HepG2 (cell line): ENCODE data around the gene KCNH6. TPM values are rescaled to one million over a fixed set of nuclear protein-coding genes. Genes with fewer than 3 reads are reported as not detected.

Experiments
- ARID2 ChIP-seq: sonication (generic); formaldehyde crosslinking; IDR thresholded peaks from 2 replicates; pipeline ENCODE4 v1.8.1; 2022; ENCODE audit warnings: mild to moderate bottlenecking, missing genetic modification reagents, borderline replicate concordance
- GTF3A ChIP-seq: sonication (generic); formaldehyde crosslinking; conservative IDR thresholded peaks from 2 replicates; pipeline ENCODE4 v1.4.0; 2020; ENCODE audit warnings: mild to moderate bottlenecking, missing genetic modification reagents
- HNRNPLL ChIP-seq: fragments of 200-400 bp; formaldehyde crosslinking; IDR thresholded peaks from 2 replicates; pipeline ENCODE4 v1.6.1; 2017; ENCODE audit warnings: mild to moderate bottlenecking, low read depth, low read length; ENCODE audit not compliant: poor library complexity, severe bottlenecking
- KLF13 ChIP-seq: sonication (generic); formaldehyde crosslinking; IDR thresholded peaks from 2 replicates; pipeline ENCODE4 v1.4.0; 2020; ENCODE audit warnings: mild to moderate bottlenecking, missing genetic modification reagents
- NONO ChIP-seq, 2 experiments: fragments of 450-650 bp in 1 of 2; sonication (generic) in 1 of 2; formaldehyde crosslinking in 1 of 2; IDR thresholded peaks in 1 of 2; conservative IDR thresholded peaks in 1 of 2; 2 replicates each; pipeline versions ENCODE4 v1.6.1 to v1.8.0; 2017 to 2022; ENCODE audit warnings: mild to moderate bottlenecking in 1 of 2, missing genetic modification reagents in 1 of 2, moderate library complexity in 1 of 2
- PHF21A ChIP-seq: sonication (generic); formaldehyde crosslinking; IDR thresholded peaks from 2 replicates; pipeline ENCODE4 v1.5.0; 2020; ENCODE audit warnings: mild to moderate bottlenecking, missing genetic modification reagents
- PHF5A ChIP-seq: IDR thresholded peaks from one replicate; pipeline ENCODE4 v1.6.1; 2018; ENCODE audit warnings: low read depth, missing genetic modification reagents; ENCODE audit not compliant: unreplicated experiment
- PLRG1 ChIP-seq: fragments of 450-650 bp; conservative IDR thresholded peaks from 2 replicates; pipeline ENCODE4 v1.6.1; 2016
- TCF7 ChIP-seq: sonication (generic); IDR thresholded peaks from 2 replicates; pipeline ENCODE4 v1.6.1; 2016; ENCODE audit warnings: antibody characterized with exemption, low read depth
- TRIM24 ChIP-seq: sonication (generic); formaldehyde crosslinking; IDR thresholded peaks from 2 replicates; pipeline ENCODE4 v1.8.0; 2022; ENCODE audit warnings: mild to moderate bottlenecking, missing genetic modification reagents
- ZBTB1 ChIP-seq: sonication (generic); formaldehyde crosslinking; IDR thresholded peaks from 2 replicates; pipeline ENCODE4 v1.4.0; 2020; ENCODE audit warnings: missing genetic modification reagents, borderline replicate concordance
- ZBTB7B ChIP-seq: sonication (generic); formaldehyde crosslinking; IDR thresholded peaks from 2 replicates; pipeline ENCODE4 v1.4.0; 2020; ENCODE audit warnings: missing genetic modification reagents
- ZNF18 ChIP-seq: sonication (generic); formaldehyde crosslinking; IDR thresholded peaks from 2 replicates; pipeline ENCODE4 v1.8.0; 2022; ENCODE audit warnings: mild to moderate bottlenecking, missing genetic modification reagents; ENCODE audit not compliant: insufficient replicate concordance
- ZNF224 ChIP-seq: sonication (generic); formaldehyde crosslinking; IDR thresholded peaks from 2 replicates; pipeline ENCODE4 v1.5.0; 2020; ENCODE audit warnings: mild to moderate bottlenecking, missing genetic modification reagents
- ZNF234 ChIP-seq: sonication (generic); formaldehyde crosslinking; conservative IDR thresholded peaks from 2 replicates; pipeline ENCODE4 v1.5.1; 2020; ENCODE audit warnings: mild to moderate bottlenecking, missing genetic modification reagents
- ZNF296 ChIP-seq: sonication (generic); formaldehyde crosslinking; conservative IDR thresholded peaks from 2 replicates; pipeline ENCODE4 v1.5.0; 2020; ENCODE audit warnings: mild to moderate bottlenecking, missing genetic modification reagents
- ZNF34 ChIP-seq: sonication (generic); formaldehyde crosslinking; IDR thresholded peaks from 2 replicates; pipeline ENCODE4 v1.4.0; 2020; ENCODE audit warnings: mild to moderate bottlenecking, missing genetic modification reagents, borderline replicate concordance
- ZNF451 ChIP-seq: sonication (generic); formaldehyde crosslinking; IDR thresholded peaks from 2 replicates; pipeline ENCODE4 v1.5.0; 2020; ENCODE audit warnings: mild to moderate bottlenecking, missing genetic modification reagents
- ZNF543 ChIP-seq: sonication (generic); formaldehyde crosslinking; IDR thresholded peaks from 2 replicates; pipeline ENCODE4 v1.4.0; 2020; ENCODE audit warnings: mild to moderate bottlenecking, missing genetic modification reagents
- polyA plus RNA-seq, 8 experiments: library from polyadenylated mRNA; depleted of rRNA in 3 of 8; stranded (reverse) in 7 of 8; unstranded in 1 of 8; fragments of >200 nt; fragmentation: Illumina TruSeq in 4 of 8; extraction: Trizol in 4 of 8; gene quantifications; 2 replicates each; pipeline versions ENCODE4 v1.2.1 to v1.2.3, GENCODE V29; 2011 to 2016; ENCODE audit warnings: low read depth in 4 of 8, missing spikeins in 1 of 8, mixed read lengths in 1 of 8; ENCODE audit not compliant: insufficient read depth in 1 of 8
- total RNA-seq, 5 experiments: library from RNA; depleted of rRNA; stranded (reverse); fragments of >200 nt; fragmentation: Illumina TruSeq; extraction: Trizol; gene quantifications; 2 replicates each; pipeline ENCODE4 v1.2.3, GENCODE V29; 2016; ENCODE audit warnings: low read depth in 1 of 5
- TF ChIP-seq, protein P1 (sequence below): sonication (generic); formaldehyde crosslinking; IDR thresholded peaks from 2 replicates; pipeline ENCODE4 v1.5.1; 2020; ENCODE audit warnings: missing genetic modification reagents, mild to moderate bottlenecking, borderline replicate concordance
- TF ChIP-seq, protein P2 (sequence below): IDR thresholded peaks from 2 replicates; pipeline ENCODE4 v1.6.1; 2018; ENCODE audit warnings: missing genetic modification reagents
- TF ChIP-seq, protein P3 (sequence below): sonication (generic); formaldehyde crosslinking; IDR thresholded peaks from 2 replicates; pipeline ENCODE4 v1.4.0; 2020; ENCODE audit warnings: missing genetic modification reagents, mild to moderate bottlenecking, borderline replicate concordance

KCNH6 gene
- total and polyA plus RNA-seq, 2 of the 13 experiments (the other 11 are each of a cell fraction or from before 2014, with no cell fraction given): 0.05 to 0.18 TPM

GRCh38 chr17:63550817-63551639 lies 27.9 kb downstream of the KCNH6 start (continued):
- TF ChIP-seq ZNF543 (CRISPR knock-in tag) (0 out of 2 replicates have a peak, but pooled peaks have one; percentile 14), ZNF451 (CRISPR knock-in tag) (0 out of 2 replicates have a peak, but pooled peaks have one; percentile 64), ARID2 (CRISPR knock-in tag) (no peak), ZBTB7B (CRISPR knock-in tag) (0 out of 2 replicates have a peak, but pooled peaks have one; percentile 42), ZBTB1 (CRISPR knock-in tag) (no peak), ZNF296 (CRISPR knock-in tag) (no peak), PLRG1 (no peak), NONO (IDR thresholded peaks at IDR 0.05) (no peak), NONO (CRISPR knock-in tag; conservative IDR thresholded peaks at IDR 0.05) (no peak), ZNF18 (CRISPR knock-in tag) (peak; percentile 67), HNRNPLL (no peak), PHF5A (CRISPR knock-in tag) (no peak), GTF3A (no peak), ZNF234 (CRISPR knock-in tag) (no peak), TCF7 (no peak), ZNF224 (CRISPR knock-in tag) (peak; percentile 73; the same call in 1 of the 2 replicates), TRIM24 (0 out of 2 replicates have a peak, but pooled peaks have one; percentile 6), PHF21A (peak; percentile 56), KLF13 (peak; percentile 62; the same call in 1 of the 2 replicates), ZNF34 (CRISPR knock-in tag) (no peak)
- TF ChIP-seq, protein P1, sequence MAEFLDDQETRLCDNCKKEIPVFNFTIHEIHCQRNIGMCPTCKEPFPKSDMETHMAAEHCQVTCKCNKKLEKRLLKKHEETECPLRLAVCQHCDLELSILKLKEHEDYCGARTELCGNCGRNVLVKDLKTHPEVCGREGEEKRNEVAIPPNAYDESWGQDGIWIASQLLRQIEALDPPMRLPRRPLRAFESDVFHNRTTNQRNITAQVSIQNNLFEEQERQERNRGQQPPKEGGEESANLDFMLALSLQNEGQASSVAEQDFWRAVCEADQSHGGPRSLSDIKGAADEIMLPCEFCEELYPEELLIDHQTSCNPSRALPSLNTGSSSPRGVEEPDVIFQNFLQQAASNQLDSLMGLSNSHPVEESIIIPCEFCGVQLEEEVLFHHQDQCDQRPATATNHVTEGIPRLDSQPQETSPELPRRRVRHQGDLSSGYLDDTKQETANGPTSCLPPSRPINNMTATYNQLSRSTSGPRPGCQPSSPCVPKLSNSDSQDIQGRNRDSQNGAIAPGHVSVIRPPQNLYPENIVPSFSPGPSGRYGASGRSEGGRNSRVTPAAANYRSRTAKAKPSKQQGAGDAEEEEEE (CRISPR knock-in tag): 0 out of 2 replicates have a peak, but pooled peaks have one; percentile 15
- TF ChIP-seq, protein P2, sequence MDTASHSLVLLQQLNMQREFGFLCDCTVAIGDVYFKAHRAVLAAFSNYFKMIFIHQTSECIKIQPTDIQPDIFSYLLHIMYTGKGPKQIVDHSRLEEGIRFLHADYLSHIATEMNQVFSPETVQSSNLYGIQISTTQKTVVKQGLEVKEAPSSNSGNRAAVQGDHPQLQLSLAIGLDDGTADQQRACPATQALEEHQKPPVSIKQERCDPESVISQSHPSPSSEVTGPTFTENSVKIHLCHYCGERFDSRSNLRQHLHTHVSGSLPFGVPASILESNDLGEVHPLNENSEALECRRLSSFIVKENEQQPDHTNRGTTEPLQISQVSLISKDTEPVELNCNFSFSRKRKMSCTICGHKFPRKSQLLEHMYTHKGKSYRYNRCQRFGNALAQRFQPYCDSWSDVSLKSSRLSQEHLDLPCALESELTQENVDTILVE: no peak
- TF ChIP-seq, protein P3, sequence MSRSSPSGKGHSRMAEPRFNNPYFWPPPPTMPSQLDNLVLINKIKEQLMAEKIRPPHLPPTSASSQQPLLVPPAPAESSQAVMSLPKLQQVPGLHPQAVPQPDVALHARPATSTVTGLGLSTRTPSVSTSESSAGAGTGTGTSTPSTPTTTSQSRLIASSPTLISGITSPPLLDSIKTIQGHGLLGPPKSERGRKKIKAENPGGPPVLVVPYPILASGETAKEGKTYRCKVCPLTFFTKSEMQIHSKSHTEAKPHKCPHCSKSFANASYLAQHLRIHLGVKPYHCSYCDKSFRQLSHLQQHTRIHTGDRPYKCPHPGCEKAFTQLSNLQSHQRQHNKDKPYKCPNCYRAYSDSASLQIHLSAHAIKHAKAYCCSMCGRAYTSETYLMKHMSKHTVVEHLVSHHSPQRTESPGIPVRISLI (CRISPR knock-in tag): peak; percentile 7; the same call in 1 of the 2 replicates
